GM19467 (cell line): ENCODE measurements around the gene ARHGDIA.
A peak's percentile ranks its signal among the peaks of the same experiment; 100 is the strongest.

Experiments used
- ATAC-seq: cut with Tn5 transposase; IDR thresholded peaks from one replicate; pipeline ENCODE4 v1.9.1; 2021; ENCODE audit warnings: mild to moderate bottlenecking, moderate library complexity; ENCODE audit not compliant: unreplicated experiment

ARHGDIA gene

GRCh38 chr17:81906476-81907218 lies 35.5 kb upstream of the ARHGDIA start:
- ATAC-seq: no peak

GRCh38 chr17:81905993-81906392 lies 34.9 kb upstream of the ARHGDIA start:
- no peak for ATAC-seq

- no peak for ATAC-seq
Observed at GRCh38 chr17:81905424-81905875, 34.3 kb upstream of the ARHGDIA start.

- ATAC-seq: no peak
Observed at GRCh38 chr17:81904600-81905423, 33.7 kb upstream of the ARHGDIA start.

GRCh38 chr17:81903896-81904599 lies 32.9 kb upstream of the ARHGDIA start:
- no peak for ATAC-seq

- ATAC-seq: no peak
Observed at GRCh38 chr17:81903415-81903831, 32.3 kb upstream of the ARHGDIA start.

GRCh38 chr17:81902653-81903414 lies 31.7 kb upstream of the ARHGDIA start:
- ATAC-seq: no peak

GRCh38 chr17:81902023-81902652 lies 31.0 kb upstream of the ARHGDIA start, which contains the start of gene NPB:
Gene NPB (plus strand): TSS chr17:81902238. CDS start chr17:81902278, 40 bp downstream.
- ATAC-seq: no peak

- ATAC-seq: no peak
Observed at GRCh38 chr17:81901167-81902022, 30.3 kb upstream of the ARHGDIA start.

GRCh38 chr17:81900181-81900820 lies 29.2 kb upstream of the ARHGDIA start:
- no peak for ATAC-seq

GRCh38 chr17:81899514-81900166 lies 28.5 kb upstream of the ARHGDIA start:
- no peak for ATAC-seq

- ATAC-seq: no peak
Observed at GRCh38 chr17:81898885-81899284, 27.7 kb upstream of the ARHGDIA start.

GRCh38 chr17:81898029-81898866 lies 27.1 kb upstream of the ARHGDIA start:
- no peak for ATAC-seq

GRCh38 chr17:81895400-81895799 lies 24.3 kb upstream of the ARHGDIA start:
- ATAC-seq: no peak

- no peak for ATAC-seq
Observed at GRCh38 chr17:81891303-81891552, 20.1 kb upstream of the ARHGDIA start.

- peak; percentile 3 for ATAC-seq
Observed at GRCh38 chr17:81890447-81891302, 19.5 kb upstream of the ARHGDIA start.

- no peak for ATAC-seq
Observed at GRCh38 chr17:81889602-81890001, 18.5 kb upstream of the ARHGDIA start.
